ENCODE measurements around the gene SFI1. TPM values are rescaled to one million over a fixed set of nuclear protein-coding genes. Genes with fewer than 3 reads are reported as not detected.

Gene SFI1
- total and polyA plus RNA-seq, 2 of the 8 experiments (the other 6 are each of a cell fraction or from before 2014, with no cell fraction given): 10.4 to 30.1 TPM

DNA sequence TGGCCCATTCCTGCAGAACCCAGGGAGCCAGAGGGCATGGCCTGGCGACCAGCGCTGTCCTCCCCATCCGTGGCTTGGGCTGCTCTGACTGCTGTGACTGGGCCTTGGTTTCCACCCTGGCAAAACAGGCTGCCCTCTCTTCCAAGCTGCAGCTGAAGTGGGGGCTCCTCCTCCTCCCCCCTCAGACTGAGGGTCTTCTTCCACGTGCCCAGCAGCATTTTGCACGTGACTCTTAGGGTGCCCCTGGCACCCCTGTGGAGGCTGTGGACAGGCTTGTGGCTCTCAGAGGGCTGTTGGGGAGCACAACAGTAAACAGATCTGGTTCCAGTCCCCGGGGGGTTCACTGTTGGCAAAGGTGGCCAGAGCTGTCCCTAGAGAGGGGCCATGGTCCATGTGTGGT lies 114.3 kb downstream of the SFI1 start:
- Histone ChIP-seq H2AK5ac (ENCODE audit: low read depth, low read length) (no peak overlapping the region), H2BK5ac (ENCODE audit: low read depth, low read length) (no peak overlapping the region), H3K14ac (ENCODE audit: insufficient read length) (no peak overlapping the region), H2BK15ac (ENCODE audit: low read length) (no peak overlapping the region), H3K4ac (replicated peaks; ENCODE audit: insufficient read length, low read depth, low read length) (no peak overlapping the region), H2BK20ac (ENCODE audit: low read length) (no peak overlapping the region), H3K18ac (ENCODE audit: extremely low read depth, low read length) (no peak overlapping the region), H3K27ac (ENCODE audit: low read depth, low read length) (no peak overlapping the region), H3K36me3 (ENCODE audit: control insufficient read depth in 2 of 4, insufficient read depth in 4 of 4, low read length in 3 of 4) (no peaks in the 10 kb centered on the region), H3K9me3 (ENCODE audit: insufficient read depth in 2 of 2, low read depth in 1 of 2, low read length in 1 of 2) (no peaks in the 10 kb centered on the region), H3K23ac (ENCODE audit: insufficient read length) (no peak overlapping the region), H3K4me3 (ENCODE audit: extremely low read depth in 1 of 4, insufficient read depth in 2 of 4, low read depth in 3 of 4, low read length in 4 of 4) (no peak overlapping the region), H2BK120ac (replicated peaks; ENCODE audit: low read depth, low read length) (no peak overlapping the region), H4K20me1 (replicated peaks in 1 of 2; ENCODE audit: control insufficient read depth in 1 of 2, insufficient read depth in 2 of 2, low read length in 2 of 2) (peaks cover 0 to 2% of the 10 kb centered on the region in 2 experiments), H3K27me3 (replicated peaks in 1 of 4; ENCODE audit: control insufficient read depth in 3 of 4, extremely low read depth in 1 of 4, insufficient read depth in 3 of 4, low read length in 3 of 4) (no peaks in the 10 kb centered on the region), H3K79me2 (ENCODE audit: control insufficient read depth in 1 of 2, insufficient read depth in 2 of 2, low read length in 2 of 2) (no peaks in the 10 kb centered on the region), H2AFZ (ENCODE audit: low read length) (no peak overlapping the region), H3K9ac (replicated peaks in 1 of 4; ENCODE audit: extremely low read depth in 1 of 4, low read depth in 3 of 4, low read length in 3 of 4) (no peak overlapping the region), H3K4me2 (ENCODE audit: insufficient read depth in 1 of 2, low read depth in 2 of 2, low read length in 2 of 2) (no peak overlapping the region), H4K91ac (replicated peaks; ENCODE audit: insufficient read length, low read length) (no peak overlapping the region), H4K5ac (ENCODE audit: insufficient read length, low read depth, low read length) (no peak overlapping the region), H4K8ac (ENCODE audit: extremely low read depth, insufficient read depth, low read length) (no peak overlapping the region), H3K79me1 (ENCODE audit: low read depth, low read length) (no peaks in the 10 kb centered on the region), H3K23me2 (ENCODE audit: low read depth, low read length) (no peaks in the 10 kb centered on the region), H2BK12ac (ENCODE audit: low read depth, low read length) (no peak overlapping the region), H3K4me1 (replicated peaks in 1 of 4; ENCODE audit: control insufficient read depth in 3 of 4, insufficient read depth in 4 of 4, low read length in 3 of 4) (no peaks in the 10 kb centered on the region; a peak in 1 of 7 replicates), H3K56ac (replicated peaks; ENCODE audit: insufficient read length, low read depth, low read length) (no peak overlapping the region)
- CTCF ChIA-PET (ENCODE audit: partially characterized antibody): interaction anchor here (1.3 kb wide), 1 partner anchor 13 kb away, joined by 7 read pairs; no protein-coding TSS in a partner anchor
- POLR2A ChIA-PET (ENCODE audit: partially characterized antibody): no interaction called here
- DNase-seq (ENCODE audit: low read depth in 1 of 2, low spot score in 2 of 2) (no peak), FAIRE-seq (no peak)
- 83% methylated on average over 6 of the region's 6 CpGs; no CpG with 5 or more reads in 1 of the 2 experiments for WGBS, 2 experiments (ENCODE audit: extremely low coverage in 1 of 2, insufficient coverage in 1 of 2, insufficient read length in 1 of 2, insufficient replicate concordance in 2 of 2, low coverage in 1 of 2, low lambda C conversion rate in 2 of 2, missing lambda C conversion rate in 1 of 2)
- no peak for TF ChIP-seq CBX5 (IDR thresholded peaks at IDR 0.05; ENCODE audit: low read depth, low read length)
- no peak for TF ChIP-seq HDAC6 (IDR thresholded peaks at IDR 0.05; ENCODE audit: low read depth, low read length)
- TF ChIP-seq, protein P1, sequence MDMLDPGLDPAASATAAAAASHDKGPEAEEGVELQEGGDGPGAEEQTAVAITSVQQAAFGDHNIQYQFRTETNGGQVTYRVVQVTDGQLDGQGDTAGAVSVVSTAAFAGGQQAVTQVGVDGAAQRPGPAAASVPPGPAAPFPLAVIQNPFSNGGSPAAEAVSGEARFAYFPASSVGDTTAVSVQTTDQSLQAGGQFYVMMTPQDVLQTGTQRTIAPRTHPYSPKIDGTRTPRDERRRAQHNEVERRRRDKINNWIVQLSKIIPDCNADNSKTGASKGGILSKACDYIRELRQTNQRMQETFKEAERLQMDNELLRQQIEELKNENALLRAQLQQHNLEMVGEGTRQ (IDR thresholded peaks at IDR 0.05; ENCODE audit: low read length): no peak
- no peak for TF ChIP-seq MAFK (IDR thresholded peaks at IDR 0.05; ENCODE audit: low read depth, low read length)
- no peak for TF ChIP-seq EP300 (IDR thresholded peaks at IDR 0.05; ENCODE audit: borderline replicate concordance in 1 of 2, low read depth in 2 of 2, low read length in 2 of 2)
- no peak for TF ChIP-seq SIN3A (conservative IDR thresholded peaks at IDR 0.05 in 1 of 2, IDR thresholded peaks at IDR 0.05 in 1 of 2; ENCODE audit: low read depth in 1 of 2, low read length in 2 of 2)
- TF ChIP-seq SIRT6 (IDR thresholded peaks at IDR 0.05; ENCODE audit: low read length): no peak
- TF ChIP-seq POLR2AphosphoS5 (IDR thresholded peaks at IDR 0.05; ENCODE audit: low read depth, low read length): no peak
- no peak for TF ChIP-seq KDM5A (IDR thresholded peaks at IDR 0.05; ENCODE audit: low read length)
- no peak for TF ChIP-seq NRF1 (IDR thresholded peaks at IDR 0.05; ENCODE audit: low read depth, low read length)
- no peak for TF ChIP-seq JUN (IDR thresholded peaks at IDR 0.05; ENCODE audit: low read depth, low read length)
- no peak for TF ChIP-seq PHF8 (conservative IDR thresholded peaks at IDR 0.05; ENCODE audit: low read depth, low read length)
